Endometrial microvascular endothelial cells (primary cell): ENCODE data around the gene ITGA8. TPM values are rescaled to one million over a fixed set of nuclear protein-coding genes. Genes with fewer than 3 reads are reported as not detected.
"Not testable (repeated sequence)": the region's sequence is repeated elsewhere in the genome, so short reads cannot be mapped to it uniquely, and the experiment has no call there.

ENCODE experiments used
- in situ Hi-C: cut with HindIII; loops from 2 replicates; pipeline ENCODE4 v1.10.0; 2017; ENCODE audit warnings: low sequenced_read_pairs, low pct_unique_long_range_greater_than_20kb; ENCODE audit errors: inconsistent ontology term
- total RNA-seq: library from RNA; depleted of rRNA; stranded (reverse); fragments of >200 nt; gene quantifications from one replicate; pipeline ENCODE4 v1.2.3, GENCODE V29; 2015; ENCODE audit errors: inconsistent ontology term

Gene ITGA8
- total RNA-seq, 1 donor from 2014 or later = 0.09 TPM

GRCh38 chr10:15631205-15631604 is 88.5 kb downstream of the ITGA8 start:
- in situ Hi-C loops = not testable (repeated sequence)

GRCh38 chr10:15630353-15630752 is 89.4 kb downstream of the ITGA8 start:
- in situ Hi-C loops = no loop called here

GRCh38 chr10:15627617-15628196 is 92.0 kb downstream of the ITGA8 start:
- in situ Hi-C loops = no loop called here

- in situ Hi-C loops = no loop called here
Observed at GRCh38 chr10:15626937-15627336, 92.8 kb downstream of the ITGA8 start.

- in situ Hi-C loops = no loop called here
Observed at GRCh38 chr10:15625261-15625660, 94.5 kb downstream of the ITGA8 start.

GRCh38 chr10:15624401-15625196 is 95.1 kb downstream of the ITGA8 start:
- in situ Hi-C loops = no loop called here

GRCh38 chr10:15620836-15621515 is 98.7 kb downstream of the ITGA8 start:
- in situ Hi-C loops = no loop called here

- in situ Hi-C loops = no loop called here
Observed at GRCh38 chr10:15620337-15620736, 99.4 kb downstream of the ITGA8 start.

- in situ Hi-C loops = no loop called here
Observed at GRCh38 chr10:15609246-15609645, 110.5 kb downstream of the ITGA8 start.

GRCh38 chr10:15606377-15606776 is 113.3 kb downstream of the ITGA8 start:
- in situ Hi-C loops = no loop called here

GRCh38 chr10:15605740-15606369 is 113.9 kb downstream of the ITGA8 start:
- in situ Hi-C loops = no loop called here

- in situ Hi-C loops = no loop called here
Observed at GRCh38 chr10:15603446-15604011, 116.2 kb downstream of the ITGA8 start.

GRCh38 chr10:15601819-15602218 is 117.9 kb downstream of the ITGA8 start:
- in situ Hi-C loops = no loop called here

GRCh38 chr10:15595260-15595659 is 124.5 kb downstream of the ITGA8 start:
- in situ Hi-C loops = no loop called here

- in situ Hi-C loops = no loop called here
Observed at GRCh38 chr10:15591937-15592336, 127.8 kb downstream of the ITGA8 start.

GRCh38 chr10:15591431-15591830 is 128.3 kb downstream of the ITGA8 start:
- in situ Hi-C loops = no loop called here

GRCh38 chr10:15588635-15589508 is 130.8 kb downstream of the ITGA8 start:
- in situ Hi-C loops = no loop called here

- in situ Hi-C loops = no loop called here
Observed at GRCh38 chr10:15588151-15588550, 131.6 kb downstream of the ITGA8 start.
